Kidney (tissue), 14 donors: ENCODE results near the gene PRRC2B. TPM values are rescaled to one million over a fixed set of nuclear protein-coding genes. Genes with fewer than 3 reads are reported as not detected.

Experiments
- DNase-seq, 5 donors: peaks; one replicate each; pipeline ENCODE4 v3.0.0-alpha.2; 2013 to 2020
- FAIRE-seq: peaks from 2 replicates; lab custom pipeline; 2012; peaks lifted over from hg19 to GRCh38; lab: Jason Lieb, UNC
- H3K27ac ChIP-seq, 2 donors: one replicate each; pipeline ENCODE4 v1.7.0; 2013; ENCODE audit warnings: low read depth in 2 of 2, low read length in 2 of 2, inconsistent platforms in 1 of 2
- H3K27me3 ChIP-seq: one replicate; pipeline ENCODE4 v1.7.1; 2013; ENCODE audit warnings: low read length, inconsistent platforms; ENCODE audit not compliant: control insufficient read depth, insufficient read depth
- H3K36me3 ChIP-seq, 3 donors: one replicate each; pipeline versions ENCODE4 v1.7.0 to v1.7.1; 2013; ENCODE audit warnings: low read length in 3 of 3, control low read depth in 1 of 3, inconsistent platforms in 1 of 3; ENCODE audit not compliant: insufficient read depth in 3 of 3, control insufficient read depth in 2 of 3
- H3K4me1 ChIP-seq, 3 donors: one replicate each; pipeline versions ENCODE4 v1.7.0 to v1.7.1; 2013; ENCODE audit warnings: low read length in 3 of 3, inconsistent platforms in 1 of 3, low read depth in 1 of 3; ENCODE audit not compliant: control insufficient read depth in 2 of 3, insufficient read depth in 2 of 3
- H3K4me3 ChIP-seq, 3 donors: one replicate each; pipeline versions ENCODE4 v1.7.0 to v1.8.1; 2013; ENCODE audit warnings: low read length in 3 of 3, control low read depth in 1 of 3, inconsistent platforms in 1 of 3
- H3K9ac ChIP-seq, 3 donors: one replicate each; pipeline versions ENCODE4 v1.7.0 to v1.7.1; 2013; ENCODE audit warnings: low read length in 3 of 3, control low read depth in 1 of 3, inconsistent platforms in 1 of 3
- H3K9me3 ChIP-seq, 3 donors: one replicate each; pipeline versions ENCODE4 v1.7.0 to v1.7.1; 2013; ENCODE audit warnings: low read length in 3 of 3, control low read depth in 1 of 3, inconsistent platforms in 1 of 3; ENCODE audit not compliant: control insufficient read depth in 2 of 3, insufficient read depth in 1 of 3
- CTCF ChIP-seq: IDR thresholded peaks from 3 replicates; pipeline ENCODE4 v1.5.1; 2012; ENCODE audit warnings: mild to moderate bottlenecking, moderate library complexity, borderline replicate concordance; ENCODE audit not compliant: insufficient read depth; ENCODE audit errors: extremely low read depth
- intact Hi-C: fragments of 100-400 bp; cut with DNase I; formaldehyde crosslinking; loops from one replicate; pipeline ENCODE4 v1.11.1; 2022
- polyA plus RNA-seq: library from polyadenylated mRNA; stranded (reverse); fragments of 350-450 nt; fragmentation: Illumina TruSeq; extraction: RNeasy Lipid Tissue Mini Kit (QIAGEN cat#74804); gene quantifications from one replicate; pipeline ENCODE4 v1.2.3, GENCODE V29; 2014; ENCODE audit warnings: low read depth, low replicate concordance; ENCODE audit not compliant: insufficient read depth
- total RNA-seq: library from RNA; stranded (reverse); fragmentation: NEBNext Ultra II Directional; extraction: Animal tissue kit (Norgen Biotek cat#: 25700); gene quantifications from one replicate; pipeline ENCODE4 v1.2.1, GENCODE V29; 2021
- donor health status: control.
- donor health status: control.
- donor health status: control.
- donor health status: control.
- donor health status: control.
- donor health status: DM: yes; HTN: yes; CAD: no.
- donor health status: Normal renal cell carcinoma (clear cell type).

PRRC2B gene
- total and polyA plus RNA-seq, 2 donors from 2014 or later: 37.4 to 227 TPM

GRCh38 chr9:131500377-131500776, 106.5 kb downstream of the PRRC2B start:
- no peak for TF ChIP-seq CTCF
- DNase-seq: no peak
- H3K4me3 ChIP-seq: no peak overlapping the region
- FAIRE-seq: no peak
- no peaks in the 10 kb centered on the region for H3K27me3 ChIP-seq
- no peak overlapping the region for H3K9ac ChIP-seq
- intact Hi-C loops: no loop called here
- H3K9me3 ChIP-seq: no peaks in the 10 kb centered on the region
- no peak overlapping the region for H3K27ac ChIP-seq
- peaks cover 2 to 34% (median 19%) of the 10 kb centered on the region in 3 donors for H3K36me3 ChIP-seq
- H3K4me1 ChIP-seq: peaks cover 0 to 20% (median 13%) of the 10 kb centered on the region in 3 donors

GRCh38 chr9:131500939-131501541, 107.2 kb downstream of the PRRC2B start:
- Histone ChIP-seq H3K36me3 (peaks cover 2 to 27% (median 14%) of the 10 kb centered on the region in 3 donors), H3K9ac (no peak overlapping the region), H3K27ac (no peak overlapping the region), H3K4me1 (peaks cover 0 to 20% (median 13%) of the 10 kb centered on the region in 3 donors), H3K27me3 (no peaks in the 10 kb centered on the region), H3K9me3 (no peaks in the 10 kb centered on the region), H3K4me3 (no peak overlapping the region)
- DNase-seq (no peak), FAIRE-seq (no peak)
- TF ChIP-seq CTCF: no peak
- intact Hi-C loops: no loop called here

- Histone ChIP-seq H3K27me3 (no peaks in the 10 kb centered on the region), H3K4me1 (peaks cover 0 to 16% (median 7%) of the 10 kb centered on the region in 3 donors), H3K27ac (peak within 1 kb of the TSS; percentile 32 to 37), H3K4me3 (peak within 1 kb of the TSS; percentile 77 to 89 (median 79)), H3K36me3 (peaks cover 2 to 16% (median 13%) of the 10 kb centered on the region in 3 donors), H3K9ac (peak within 1 kb of the TSS; percentile 65 to 73 (median 67)), H3K9me3 (no peaks in the 10 kb centered on the region)
- peak; percentile 8 for TF ChIP-seq CTCF
- DNase-seq (peak; percentile 89 to 96 (median 94)), FAIRE-seq (no peak)
- intact Hi-C loops: no loop called here
Observed at GRCh38 chr9:131502781-131503625, 109.1 kb downstream of the PRRC2B start, which contains the start of gene POMT1. TSS of gene POMT1 (plus strand) at chr9:131502918. CDS start at chr9:131504219, 1,301 bp downstream.
